ENCODE measurements around the gene GFER. TPM values are rescaled to one million over a fixed set of nuclear protein-coding genes. Genes with fewer than 3 reads are reported as not detected.
A peak's percentile ranks its signal among the peaks of the same experiment; 100 is the strongest.
"Not testable (repeated sequence)": the region's sequence is repeated elsewhere in the genome, so short reads cannot be mapped to it uniquely, and the experiment has no call there.

The GFER gene
- total RNA-seq, 2 donors from 2014 or later: 40.3 to 45.5 TPM

DNA sequence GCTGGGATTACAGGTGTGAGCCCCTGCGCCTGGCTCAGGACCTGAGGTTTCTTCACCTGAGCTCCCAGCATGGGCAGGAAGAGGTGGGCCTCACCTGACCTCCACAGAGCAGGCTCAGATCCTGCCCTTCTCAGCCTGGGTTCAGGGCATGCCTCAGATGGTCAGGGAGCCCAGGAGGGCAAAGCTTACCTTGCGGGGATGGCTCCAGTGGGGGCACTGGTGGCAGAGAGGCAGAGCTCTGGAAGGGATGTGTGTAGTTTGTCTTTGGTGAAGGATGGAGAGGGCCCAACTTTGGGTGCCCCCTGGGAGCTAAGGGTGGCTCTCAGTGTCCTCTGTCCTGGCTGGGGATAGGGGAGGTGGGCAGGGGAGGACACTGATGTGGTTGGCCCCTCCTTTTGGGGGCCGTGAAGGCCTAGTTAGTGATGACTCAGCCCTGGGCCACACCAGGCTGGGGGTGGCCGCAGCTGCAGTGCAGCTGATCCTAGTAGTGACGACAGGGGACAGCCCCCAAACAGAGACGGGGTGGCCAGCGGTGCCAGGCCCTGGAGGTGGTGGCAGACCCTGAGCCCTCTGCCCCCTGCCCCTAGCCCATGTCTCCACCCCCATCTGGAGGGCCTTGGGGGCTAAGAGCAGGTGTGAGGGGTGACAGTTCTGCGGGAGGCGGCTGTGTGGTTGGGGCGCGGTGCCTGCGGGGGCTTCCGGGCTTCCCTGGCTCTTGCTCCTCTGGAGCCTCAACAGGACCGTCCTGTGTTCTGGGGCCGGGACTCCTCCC is 48.5 kb downstream of the GFER start:
- WGBS, 2 experiments (ENCODE audit: insufficient coverage in 1 of 2, insufficient read length in 1 of 2): 89 to 91% methylated on average over 4 to 15 of the region's 15 CpGs
- H3K9me3 Mint-ChIP-seq: no peaks in the 10 kb centered on the region
- Histone ChIP-seq H3K27ac (ENCODE audit: low read depth, low read length) (no peak overlapping the region), H3K27me3 (ENCODE audit: control insufficient read depth, insufficient read depth, low read length, poor library complexity, severe bottlenecking) (no peaks in the 10 kb centered on the region), H3K4me1 (ENCODE audit: control insufficient read depth, insufficient read depth, low read length) (peaks cover 3% of the 10 kb centered on the region), H3K36me3 (ENCODE audit: control insufficient read depth, insufficient read depth, low read length) (peaks cover 5% of the 10 kb centered on the region), H3K9me3 (ENCODE audit: control insufficient read depth, low read length) (no peaks in the 10 kb centered on the region), H3K9ac (ENCODE audit: extremely low read depth, low read length, poor library complexity, severe bottlenecking) (no peak overlapping the region), H3K4me3 (ENCODE audit: low read length) (no peak overlapping the region)
- DNase-seq: no peak
- peak overlapping the region; percentile 84 for H3K27ac Mint-ChIP-seq
- H3K4me3 Mint-ChIP-seq: no peak overlapping the region
- peaks cover 1% of the 10 kb centered on the region for H3K36me3 Mint-ChIP-seq (ENCODE audit: low read depth)
- peaks cover 3% of the 10 kb centered on the region for H3K4me1 Mint-ChIP-seq
- H3K27me3 Mint-ChIP-seq (ENCODE audit: insufficient read depth): peaks cover 13% of the 10 kb centered on the region
- TF ChIP-seq, protein P1, sequence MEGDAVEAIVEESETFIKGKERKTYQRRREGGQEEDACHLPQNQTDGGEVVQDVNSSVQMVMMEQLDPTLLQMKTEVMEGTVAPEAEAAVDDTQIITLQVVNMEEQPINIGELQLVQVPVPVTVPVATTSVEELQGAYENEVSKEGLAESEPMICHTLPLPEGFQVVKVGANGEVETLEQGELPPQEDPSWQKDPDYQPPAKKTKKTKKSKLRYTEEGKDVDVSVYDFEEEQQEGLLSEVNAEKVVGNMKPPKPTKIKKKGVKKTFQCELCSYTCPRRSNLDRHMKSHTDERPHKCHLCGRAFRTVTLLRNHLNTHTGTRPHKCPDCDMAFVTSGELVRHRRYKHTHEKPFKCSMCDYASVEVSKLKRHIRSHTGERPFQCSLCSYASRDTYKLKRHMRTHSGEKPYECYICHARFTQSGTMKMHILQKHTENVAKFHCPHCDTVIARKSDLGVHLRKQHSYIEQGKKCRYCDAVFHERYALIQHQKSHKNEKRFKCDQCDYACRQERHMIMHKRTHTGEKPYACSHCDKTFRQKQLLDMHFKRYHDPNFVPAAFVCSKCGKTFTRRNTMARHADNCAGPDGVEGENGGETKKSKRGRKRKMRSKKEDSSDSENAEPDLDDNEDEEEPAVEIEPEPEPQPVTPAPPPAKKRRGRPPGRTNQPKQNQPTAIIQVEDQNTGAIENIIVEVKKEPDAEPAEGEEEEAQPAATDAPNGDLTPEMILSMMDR (conservative IDR thresholded peaks at IDR 0.05): no peak

DNA sequence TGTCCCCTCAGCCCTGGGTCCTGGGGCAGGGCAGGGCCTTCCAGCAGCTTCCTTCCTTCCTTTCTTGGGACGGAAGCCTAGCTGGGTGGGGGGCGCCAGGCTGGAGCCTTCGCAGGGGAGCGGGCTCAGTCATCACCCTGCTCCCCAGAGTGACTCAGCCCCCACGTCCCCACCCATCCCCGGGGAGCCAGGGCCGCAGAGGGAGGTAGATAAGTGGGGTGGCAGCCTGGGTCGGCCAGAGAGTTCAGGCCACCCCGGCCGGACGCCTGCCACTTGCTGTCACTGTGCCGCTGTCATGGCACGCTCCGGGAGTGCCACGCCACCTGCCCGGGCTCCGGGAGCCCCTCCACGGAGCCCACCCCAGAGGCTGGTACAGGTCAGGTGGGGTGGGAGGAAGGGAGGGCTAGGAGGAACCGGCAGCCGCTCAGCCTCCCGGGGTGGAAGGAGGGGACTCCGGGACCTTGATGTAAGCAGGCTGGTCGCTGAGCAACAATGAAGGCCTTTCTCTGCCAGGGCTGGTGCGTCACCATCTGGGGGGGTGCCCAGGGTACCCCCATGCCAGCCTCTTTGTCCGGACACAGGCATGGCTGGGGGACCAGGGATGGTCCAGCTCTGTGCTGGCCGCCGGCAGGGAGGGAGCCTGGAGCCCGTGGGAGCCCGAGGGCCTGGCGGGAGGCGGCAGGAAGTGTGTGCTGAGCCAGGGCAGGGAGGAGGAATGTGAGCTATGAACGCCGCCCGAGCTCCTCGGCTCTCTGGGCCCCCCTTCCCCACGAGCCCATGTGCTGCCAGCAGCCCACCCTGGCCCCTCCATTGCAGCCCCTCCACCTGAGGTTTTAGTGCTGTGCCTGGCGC is 49.3 kb downstream of the GFER start:
- Histone ChIP-seq H3K4me1 (ENCODE audit: control insufficient read depth, insufficient read depth, low read length) (no peaks in the 10 kb centered on the region), H3K36me3 (ENCODE audit: control insufficient read depth, insufficient read depth, low read length) (peaks cover 5% of the 10 kb centered on the region), H3K27me3 (ENCODE audit: control insufficient read depth, insufficient read depth, low read length, poor library complexity, severe bottlenecking) (no peaks in the 10 kb centered on the region), H3K27ac (ENCODE audit: low read depth, low read length) (peak overlapping the region; percentile 66), H3K9me3 (ENCODE audit: control insufficient read depth, low read length) (no peaks in the 10 kb centered on the region), H3K9ac (ENCODE audit: extremely low read depth, low read length, poor library complexity, severe bottlenecking) (no peak overlapping the region), H3K4me3 (ENCODE audit: low read length) (no peak overlapping the region)
- H3K36me3 Mint-ChIP-seq (ENCODE audit: low read depth): peaks cover 2% of the 10 kb centered on the region
- H3K27ac Mint-ChIP-seq: no peak overlapping the region
- 55 to 83% methylated on average over 5 to 37 of the region's 37 CpGs for WGBS, 2 experiments (ENCODE audit: insufficient coverage in 1 of 2, insufficient read length in 1 of 2)
- no peaks in the 10 kb centered on the region for H3K4me1 Mint-ChIP-seq
- TF ChIP-seq, protein P1 (conservative IDR thresholded peaks at IDR 0.05): no peak
- H3K4me3 Mint-ChIP-seq: no peak overlapping the region
- DNase-seq: peak; percentile 68
- peaks cover 5% of the 10 kb centered on the region for H3K27me3 Mint-ChIP-seq (ENCODE audit: insufficient read depth)
- no peaks in the 10 kb centered on the region for H3K9me3 Mint-ChIP-seq

DNA sequence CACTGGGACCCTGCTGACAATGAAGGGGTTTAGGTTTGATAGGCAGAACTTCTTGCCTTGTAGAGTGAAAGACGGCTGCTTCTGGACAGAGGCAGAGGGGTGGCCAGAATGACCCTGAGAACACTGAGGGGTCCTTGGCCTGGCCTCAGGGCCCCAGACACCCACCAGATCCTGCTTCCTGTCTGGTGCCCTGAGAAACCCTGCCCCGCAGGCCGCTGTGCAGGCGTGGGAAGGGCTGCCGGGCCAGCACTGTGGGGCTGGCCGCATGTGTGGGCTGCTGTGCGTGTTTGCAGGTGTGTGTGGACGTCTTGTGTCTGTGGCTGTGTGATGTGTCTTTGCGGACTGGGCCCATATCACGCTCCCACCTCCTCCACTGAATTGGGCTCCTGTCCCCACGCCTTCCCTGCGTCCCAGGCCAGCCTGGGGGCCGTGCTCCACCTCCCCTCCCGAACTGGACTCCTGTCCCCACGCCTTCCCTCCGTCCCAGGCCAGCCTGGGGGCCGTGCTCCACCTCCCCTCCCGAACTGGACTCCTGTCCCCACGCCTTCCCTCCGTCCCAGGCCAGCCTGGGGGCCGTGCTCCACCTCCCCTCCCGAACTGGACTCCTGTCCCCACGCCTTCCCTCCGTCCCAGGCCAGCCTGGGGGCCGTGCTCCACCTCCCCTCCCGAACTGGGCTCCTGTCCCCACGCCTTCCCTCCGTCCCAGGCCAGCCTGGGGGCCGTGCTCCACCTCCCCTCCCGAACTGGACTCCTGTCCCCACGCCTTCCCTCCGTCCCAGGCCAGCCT is 50.1 kb downstream of the GFER start:
- not testable (repeated sequence) for H3K27ac Mint-ChIP-seq; H3K27me3 ChIP-seq (ENCODE audit: control insufficient read depth, insufficient read depth, low read length, poor library complexity, severe bottlenecking); H3K36me3 ChIP-seq (ENCODE audit: control insufficient read depth, insufficient read depth, low read length); H3K9me3 Mint-ChIP-seq; H3K4me3 Mint-ChIP-seq; DNase-seq; H3K36me3 Mint-ChIP-seq (ENCODE audit: low read depth); H3K9ac ChIP-seq (ENCODE audit: extremely low read depth, low read length, poor library complexity, severe bottlenecking); H3K27me3 Mint-ChIP-seq (ENCODE audit: insufficient read depth); H3K4me3 ChIP-seq (ENCODE audit: low read length); H3K4me1 Mint-ChIP-seq; H3K9me3 ChIP-seq (ENCODE audit: control insufficient read depth, low read length); H3K4me1 ChIP-seq (ENCODE audit: control insufficient read depth, insufficient read depth, low read length)
- 81 to 95% methylated on average over 4 to 10 of the region's 32 CpGs for WGBS, 2 experiments (ENCODE audit: insufficient coverage in 1 of 2, insufficient read length in 1 of 2)
- peak overlapping the region; percentile 66 for H3K27ac ChIP-seq (ENCODE audit: low read depth, low read length)

Data from endodermal cell (in vitro differentiated cells).